Measurements from ENCODE around the gene SLC24A4.

DNA sequence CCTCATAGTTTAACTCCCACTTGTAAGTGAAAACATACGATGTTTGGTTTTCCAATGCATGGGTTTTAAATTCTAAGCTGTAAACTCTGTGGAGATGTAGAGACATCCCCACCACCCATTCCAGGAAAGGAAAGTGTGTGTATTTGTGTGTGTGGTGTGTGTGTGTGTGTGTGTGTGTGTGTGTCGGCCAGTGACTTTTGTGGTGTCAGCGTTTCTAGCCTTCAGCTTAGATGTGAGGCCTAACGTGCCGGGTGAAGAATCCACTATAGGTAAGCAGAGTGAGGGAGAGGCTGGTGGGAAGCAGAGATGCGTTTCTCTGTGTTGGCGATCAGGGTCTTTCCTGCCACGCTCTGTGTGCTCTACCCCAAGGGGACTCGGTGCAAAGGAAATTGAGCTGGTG lies 93.0 kb downstream of the SLC24A4 start:
- no peak for TF ChIP-seq POLR2A (IDR thresholded peaks at IDR 0.05; ENCODE audit: low read length)
- TF ChIP-seq GATA1 (IDR thresholded peaks at IDR 0.05; ENCODE audit: low read depth, low read length) = no peak
